ENCODE data around the gene CFDP1. TPM values are rescaled to one million over a fixed set of nuclear protein-coding genes. Genes with fewer than 3 reads are reported as not detected.

The CFDP1 gene
- total and polyA plus RNA-seq, 2 donors (not counting 1 experiment from before 2014, with no cell fraction given), result 47.9 to 80.0 TPM

- H3K4me1 ChIP-seq (ENCODE audit: control insufficient read depth, extremely low read depth, insufficient read depth, low read length), result peaks cover 66% of the 10 kb centered on the region
- TF ChIP-seq EZH2 (IDR thresholded peaks at IDR 0.05; ENCODE audit: low read length, missing control alignments), result no peak
- TF ChIP-seq CTCF (conservative IDR thresholded peaks at IDR 0.05 in 1 of 2, IDR thresholded peaks at IDR 0.05 in 1 of 2; ENCODE audit: low read depth in 1 of 2, low read length in 2 of 2), result no peak
- H2AFZ ChIP-seq (ENCODE audit: low read length), result no peak overlapping the region
- peak overlapping the region in 1 of 4 experiments; percentile 11 for H3K4me3 ChIP-seq (replicated peaks in 1 of 4; ENCODE audit: control extremely low read depth in 1 of 4, insufficient read depth in 1 of 4, low read depth in 3 of 4, low read length in 4 of 4)
- peak overlapping the region; percentile 56 for H3K4me2 ChIP-seq (ENCODE audit: extremely low read depth, insufficient read depth, low read length)
- H4K20me1 ChIP-seq (ENCODE audit: control insufficient read depth, extremely low read depth, insufficient read depth, low read length), result peaks cover 1% of the 10 kb centered on the region
- H3K9ac ChIP-seq (ENCODE audit: insufficient read depth, low read length), result peak overlapping the region; percentile 58
- H3K36me3 ChIP-seq (ENCODE audit: control insufficient read depth, insufficient read depth, low read length), result peaks cover 10% of the 10 kb centered on the region
- H3K27ac ChIP-seq (ENCODE audit: insufficient read depth, low read length), result peak overlapping the region; percentile 97
- no peaks in the 10 kb centered on the region for H3K27me3 ChIP-seq (ENCODE audit: control insufficient read depth, insufficient read depth, low read length)
- peaks cover 91% of the 10 kb centered on the region for H3K79me2 ChIP-seq (ENCODE audit: control insufficient read depth, insufficient read depth, low read length)
- no peak for DNase-seq (ENCODE audit: low read depth in 2 of 2)
- no peaks in the 10 kb centered on the region for H3K9me3 ChIP-seq (ENCODE audit: control insufficient read depth, insufficient read depth, low read depth, low read length)
Observed at GRCh38 chr16:75247249-75247648, 186.1 kb downstream of the CFDP1 start.

GRCh38 chr16:75246504-75247205 is 186.6 kb downstream of the CFDP1 start:
- Histone ChIP-seq H2AFZ (ENCODE audit: low read length) (no peak overlapping the region), H3K79me2 (ENCODE audit: control insufficient read depth, insufficient read depth, low read length) (peaks cover 92% of the 10 kb centered on the region), H3K4me1 (ENCODE audit: control insufficient read depth, extremely low read depth, insufficient read depth, low read length) (peaks cover 66% of the 10 kb centered on the region), H3K9ac (ENCODE audit: insufficient read depth, low read length) (peak overlapping the region; percentile 84), H3K27me3 (ENCODE audit: control insufficient read depth, insufficient read depth, low read length) (no peaks in the 10 kb centered on the region), H3K4me2 (ENCODE audit: extremely low read depth, insufficient read depth, low read length) (peak overlapping the region; percentile 56), H4K20me1 (ENCODE audit: control insufficient read depth, extremely low read depth, insufficient read depth, low read length) (peaks cover 1% of the 10 kb centered on the region), H3K36me3 (ENCODE audit: control insufficient read depth, insufficient read depth, low read length) (peaks cover 16% of the 10 kb centered on the region), H3K27ac (ENCODE audit: insufficient read depth, low read length) (peak overlapping the region; percentile 97), H3K9me3 (ENCODE audit: control insufficient read depth, insufficient read depth, low read depth, low read length) (no peaks in the 10 kb centered on the region), H3K4me3 (replicated peaks in 1 of 4; ENCODE audit: control extremely low read depth in 1 of 4, insufficient read depth in 1 of 4, low read depth in 3 of 4, low read length in 4 of 4) (no peak overlapping the region)
- DNase-seq (ENCODE audit: low read depth in 2 of 2), result peak; percentile 60 to 88
- TF ChIP-seq CTCF (conservative IDR thresholded peaks at IDR 0.05 in 1 of 2, IDR thresholded peaks at IDR 0.05 in 1 of 2; ENCODE audit: low read depth in 1 of 2, low read length in 2 of 2) (no peak), EZH2 (IDR thresholded peaks at IDR 0.05; ENCODE audit: low read length, missing control alignments) (no peak)

GRCh38 chr16:75244844-75245758 is 188.2 kb downstream of the CFDP1 start:
- Histone ChIP-seq H3K36me3 (ENCODE audit: control insufficient read depth, insufficient read depth, low read length) (peaks cover 26% of the 10 kb centered on the region), H3K27ac (ENCODE audit: insufficient read depth, low read length) (peak overlapping the region; percentile 97), H3K9me3 (ENCODE audit: control insufficient read depth, insufficient read depth, low read depth, low read length) (no peaks in the 10 kb centered on the region), H3K4me1 (ENCODE audit: control insufficient read depth, extremely low read depth, insufficient read depth, low read length) (peaks cover 77% of the 10 kb centered on the region), H3K9ac (ENCODE audit: insufficient read depth, low read length) (peak overlapping the region; percentile 84), H3K79me2 (ENCODE audit: control insufficient read depth, insufficient read depth, low read length) (peaks cover 95% of the 10 kb centered on the region), H3K4me2 (ENCODE audit: extremely low read depth, insufficient read depth, low read length) (peak overlapping the region; percentile 78), H4K20me1 (ENCODE audit: control insufficient read depth, extremely low read depth, insufficient read depth, low read length) (peaks cover 1% of the 10 kb centered on the region), H3K4me3 (replicated peaks in 1 of 4; ENCODE audit: control extremely low read depth in 1 of 4, insufficient read depth in 1 of 4, low read depth in 3 of 4, low read length in 4 of 4) (peak overlapping the region in 1 of 4 experiments; percentile 21), H2AFZ (ENCODE audit: low read length) (no peak overlapping the region), H3K27me3 (ENCODE audit: control insufficient read depth, insufficient read depth, low read length) (no peaks in the 10 kb centered on the region)
- no peak for TF ChIP-seq EZH2 (IDR thresholded peaks at IDR 0.05; ENCODE audit: low read length, missing control alignments)
- no peak for TF ChIP-seq CTCF (conservative IDR thresholded peaks at IDR 0.05 in 1 of 2, IDR thresholded peaks at IDR 0.05 in 1 of 2; ENCODE audit: low read depth in 1 of 2, low read length in 2 of 2)
- DNase-seq (ENCODE audit: low read depth in 2 of 2), result peak; percentile 99

All from fibroblast of lung (primary cell).